NCI-H128 (cell line): ENCODE measurements around the gene PPP1R37.

ENCODE experiments used
- DNase-seq: peaks from one replicate; lab custom pipeline; 2025; ENCODE audit not compliant: unreplicated experiment; lab: John Stamatoyannopoulos, UW

PPP1R37 gene

DNA sequence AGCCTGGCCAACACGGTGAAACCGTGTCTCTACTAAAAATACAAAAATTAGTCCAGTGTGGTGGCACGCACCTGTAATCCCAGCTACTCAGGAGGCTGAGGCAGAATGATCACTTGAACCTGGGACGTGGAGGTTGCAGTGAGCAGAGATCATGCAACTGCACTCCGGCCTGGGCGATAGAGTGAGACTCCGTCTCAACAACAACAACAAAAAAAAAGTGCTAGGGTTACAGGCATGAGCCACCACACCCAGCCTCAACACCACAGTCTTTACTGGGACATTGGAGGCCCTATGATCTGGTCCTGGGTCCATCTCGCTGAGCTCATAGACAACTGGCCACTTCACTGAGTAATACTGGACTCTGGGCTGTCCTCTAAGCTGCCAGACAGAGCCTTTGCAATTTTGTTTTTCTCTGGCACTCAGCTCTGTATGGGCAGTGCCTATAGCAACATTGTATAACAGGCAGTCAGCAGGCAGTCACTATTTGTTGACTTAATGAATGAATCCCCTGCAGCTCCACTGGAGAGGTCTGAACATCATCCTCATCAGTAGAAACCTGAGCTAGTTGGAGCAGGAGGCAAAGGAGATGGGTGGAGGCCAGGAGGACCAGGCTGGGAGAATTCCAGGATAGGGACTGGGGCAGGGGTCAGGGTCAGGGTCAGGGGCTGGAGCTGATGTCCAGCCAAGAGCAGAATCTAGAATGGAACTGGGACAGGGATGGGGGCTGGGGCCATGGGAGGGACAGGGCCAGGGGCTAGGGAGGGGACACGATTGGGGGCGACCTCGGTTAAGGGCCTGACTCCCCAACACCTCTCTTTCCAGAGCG lies 93.7 kb downstream of the PPP1R37 start:
- no peak for DNase-seq

DNA sequence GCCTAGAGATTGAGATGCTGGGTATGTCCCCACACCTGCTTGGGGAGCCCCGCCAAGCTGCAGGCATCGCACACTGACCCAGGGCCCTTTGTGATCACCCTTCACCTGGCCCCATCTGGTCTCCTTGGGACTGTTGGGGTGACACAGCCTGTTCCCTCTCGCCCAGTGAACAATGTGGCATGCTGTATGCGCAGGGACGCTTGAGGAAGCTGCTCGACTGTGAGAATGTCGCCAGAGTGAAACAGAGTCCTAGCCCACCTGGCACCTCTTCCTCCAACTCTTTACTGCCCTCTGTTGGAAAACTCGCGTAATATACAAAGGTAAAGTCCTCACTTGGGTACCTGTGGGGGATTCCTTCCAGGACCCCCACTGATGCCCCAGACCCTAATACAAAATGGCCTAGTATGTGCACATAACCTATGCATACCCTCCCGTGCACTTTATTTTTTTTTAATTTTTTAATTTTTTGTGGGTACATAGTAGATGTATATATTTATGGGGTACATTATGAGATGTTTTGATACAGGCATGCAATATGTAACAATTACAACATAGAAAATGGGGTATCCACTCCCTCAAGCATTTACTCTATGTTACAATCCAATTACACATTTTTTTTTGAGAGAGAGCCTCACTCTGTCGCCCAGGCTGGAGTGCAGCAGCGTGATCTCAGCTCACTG lies 94.6 kb downstream of the PPP1R37 start:
- DNase-seq = no peak

DNA sequence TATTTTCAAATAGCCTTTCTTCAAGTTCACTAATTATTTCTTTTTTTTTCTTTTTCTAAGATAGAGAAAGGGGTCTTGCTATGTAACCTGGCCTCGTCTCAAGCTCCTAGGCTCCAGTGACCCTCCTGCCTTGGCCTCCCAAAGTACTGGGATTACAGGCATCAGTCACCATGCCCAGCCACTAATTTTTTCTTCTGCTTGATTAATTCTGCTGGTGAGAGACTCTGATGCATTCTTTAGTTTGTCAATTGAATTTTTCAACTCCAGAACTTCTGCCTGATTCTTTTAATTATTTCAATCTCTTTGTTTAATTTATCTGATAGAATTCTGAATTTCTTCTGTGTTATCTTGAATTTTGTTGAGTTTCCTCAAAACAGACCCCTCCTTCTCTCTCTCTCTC lies 97.0 kb downstream of the PPP1R37 start:
- no peak for DNase-seq

DNA sequence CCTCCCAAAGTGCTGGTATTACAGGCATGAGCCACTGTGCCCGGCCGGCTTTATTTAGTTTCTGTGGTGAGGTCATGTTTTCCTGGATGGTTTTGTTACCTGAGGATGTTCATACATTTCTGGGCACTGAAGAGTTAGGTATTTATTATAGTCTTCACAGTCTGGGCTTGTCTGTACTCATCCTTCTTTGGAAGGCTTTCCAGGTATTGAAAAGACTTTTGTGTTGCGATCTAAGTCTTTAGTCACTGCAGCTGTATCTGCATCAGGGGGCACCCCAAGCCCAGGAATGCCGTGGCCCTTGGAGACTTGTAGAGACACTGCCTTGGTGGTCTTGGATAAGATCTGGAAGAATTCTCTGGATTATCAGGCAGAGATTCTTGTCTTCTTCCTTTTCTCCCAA lies 98.4 kb downstream of the PPP1R37 start:
- no peak for DNase-seq

DNA sequence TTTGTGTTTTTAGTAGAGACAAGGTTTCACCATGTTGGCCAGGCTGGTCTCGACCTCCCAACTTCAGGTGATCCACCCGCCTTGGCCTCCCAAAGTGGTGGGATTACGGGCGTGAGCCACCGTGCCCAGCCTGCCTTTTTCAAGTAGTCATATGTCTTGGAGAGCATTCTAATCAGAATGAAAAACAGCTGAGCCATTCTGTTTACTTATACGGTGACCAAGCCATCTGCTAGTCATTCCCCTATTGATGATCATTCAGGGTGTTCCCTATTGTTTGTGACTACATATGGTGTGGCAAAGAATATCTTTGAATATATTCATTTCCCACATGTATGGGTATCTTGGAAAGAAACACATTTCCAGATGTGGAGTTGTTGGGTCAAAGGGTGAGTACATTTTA lies 102.8 kb downstream of the PPP1R37 start:
- no peak for DNase-seq
